Thymus (tissue), 11 donors: ENCODE results near the gene TAC4. TPM values are rescaled to one million over a fixed set of nuclear protein-coding genes. Genes with fewer than 3 reads are reported as not detected.

Experiments
- DNase-seq, 9 donors: peaks; one replicate each; pipeline ENCODE4 v3.0.0-alpha.2; 2013; ENCODE audit warnings: low spot score in 9 of 9, low read depth in 6 of 9, missing footprints in 1 of 9
- H3K27ac ChIP-seq, 2 donors: one replicate each; pipeline ENCODE4 v1.5.1; 2013; ENCODE audit warnings: control low read depth in 1 of 2, low read depth in 1 of 2, low read length in 1 of 2, mild to moderate bottlenecking in 1 of 2, moderate library complexity in 1 of 2
- H3K27me3 ChIP-seq, 2 donors: one replicate each; pipeline ENCODE4 v1.5.1; 2013; ENCODE audit warnings: low read length in 1 of 2; ENCODE audit not compliant: control insufficient read depth in 2 of 2, insufficient read depth in 1 of 2
- H3K36me3 ChIP-seq, 2 donors: one replicate each; pipeline ENCODE4 v1.5.1; 2013; ENCODE audit warnings: low read length in 1 of 2, mild to moderate bottlenecking in 1 of 2, moderate library complexity in 1 of 2; ENCODE audit not compliant: control insufficient read depth in 2 of 2, insufficient read depth in 2 of 2
- H3K4me1 ChIP-seq, 2 donors: one replicate each; pipeline ENCODE4 v1.5.1; 2013; ENCODE audit warnings: low read length in 2 of 2; ENCODE audit not compliant: control insufficient read depth in 2 of 2, insufficient read depth in 2 of 2
- H3K4me3 ChIP-seq, 2 donors: one replicate each; pipeline ENCODE4 v1.5.1; 2013; ENCODE audit warnings: low read length in 2 of 2, control low read depth in 1 of 2, mild to moderate bottlenecking in 1 of 2
- H3K9me3 ChIP-seq, 2 donors: one replicate each; pipeline ENCODE4 v1.5.1; 2013; ENCODE audit warnings: low read length in 1 of 2, mild to moderate bottlenecking in 1 of 2; ENCODE audit not compliant: control insufficient read depth in 2 of 2, insufficient read depth in 1 of 2
- WGBS: extraction: QIAGEN DNeasy Blood & Tissue Kit; methylation state at CpG from one replicate; pipeline ENCODE4 v1.1.7; 2013; 5-methylcytosine and 5-hydroxymethylcytosine counted together
- polyA plus RNA-seq: library from polyadenylated mRNA; stranded (reverse); fragments of 200-250 nt; gene quantifications from one replicate; pipeline ENCODE4 v1.2.3, GENCODE V29; 2013
- total RNA-seq: library from RNA; stranded (reverse); fragments of 120-200 nt; gene quantifications from one replicate; pipeline ENCODE4 v1.2.4, GENCODE V29; 2013
- donor health status: healthy.

TAC4 gene
- total and polyA plus RNA-seq, 2 donors = 0.14 to 0.32 TPM

GRCh38 chr17:49866019-49866380 is 18.1 kb upstream of the TAC4 start:
- 70% methylated on average over 1 of the region's 1 CpG for WGBS

DNA sequence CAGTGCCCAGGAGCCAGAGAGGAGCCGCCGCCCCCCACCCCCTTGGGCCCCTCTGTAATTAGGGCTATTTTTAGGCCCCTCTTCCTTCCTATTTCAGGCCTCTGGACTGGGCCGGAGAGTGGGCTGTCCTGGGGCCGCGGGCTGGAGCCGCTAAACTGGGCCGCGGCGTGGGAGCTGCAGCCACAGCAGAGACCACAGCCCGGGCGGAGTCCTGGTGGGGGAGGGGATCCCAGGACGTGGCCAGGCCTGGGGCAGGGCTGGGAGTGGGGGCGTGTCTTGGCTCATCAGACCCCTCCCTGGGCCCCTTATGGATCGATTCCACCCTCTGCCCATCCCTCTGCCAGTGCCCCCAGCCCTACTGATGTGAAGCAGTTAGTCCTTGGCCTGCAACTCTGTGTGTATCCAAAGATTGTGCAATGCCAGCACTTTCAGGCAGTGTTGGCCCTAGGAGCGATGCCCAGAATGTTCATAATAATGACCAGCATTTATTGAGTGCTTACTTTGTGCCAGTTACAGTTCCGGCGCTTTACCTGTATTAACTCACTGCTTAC is 15.0 kb upstream of the TAC4 start:
- no peaks in the 10 kb centered on the region for H3K9me3 ChIP-seq
- WGBS = 44% methylated on average over 17 of the region's 17 CpGs
- no peak overlapping the region for H3K4me3 ChIP-seq
- no peaks in the 10 kb centered on the region for H3K4me1 ChIP-seq
- no peak overlapping the region for H3K27ac ChIP-seq
- H3K27me3 ChIP-seq = peaks cover 11 to 63% of the 10 kb centered on the region in 2 donors
- no peaks in the 10 kb centered on the region for H3K36me3 ChIP-seq
- no peak for DNase-seq

More at GRCh38 chr17:49866019-49866380, 18.1 kb upstream of the TAC4 start:
- peaks cover 8 to 54% of the 10 kb centered on the region in 2 donors for H3K27me3 ChIP-seq
- no peaks in the 10 kb centered on the region for H3K9me3 ChIP-seq
- no peaks in the 10 kb centered on the region for H3K4me1 ChIP-seq
- no peak overlapping the region for H3K4me3 ChIP-seq
- no peak overlapping the region for H3K27ac ChIP-seq
- no peaks in the 10 kb centered on the region for H3K36me3 ChIP-seq
- no peak for DNase-seq

DNA sequence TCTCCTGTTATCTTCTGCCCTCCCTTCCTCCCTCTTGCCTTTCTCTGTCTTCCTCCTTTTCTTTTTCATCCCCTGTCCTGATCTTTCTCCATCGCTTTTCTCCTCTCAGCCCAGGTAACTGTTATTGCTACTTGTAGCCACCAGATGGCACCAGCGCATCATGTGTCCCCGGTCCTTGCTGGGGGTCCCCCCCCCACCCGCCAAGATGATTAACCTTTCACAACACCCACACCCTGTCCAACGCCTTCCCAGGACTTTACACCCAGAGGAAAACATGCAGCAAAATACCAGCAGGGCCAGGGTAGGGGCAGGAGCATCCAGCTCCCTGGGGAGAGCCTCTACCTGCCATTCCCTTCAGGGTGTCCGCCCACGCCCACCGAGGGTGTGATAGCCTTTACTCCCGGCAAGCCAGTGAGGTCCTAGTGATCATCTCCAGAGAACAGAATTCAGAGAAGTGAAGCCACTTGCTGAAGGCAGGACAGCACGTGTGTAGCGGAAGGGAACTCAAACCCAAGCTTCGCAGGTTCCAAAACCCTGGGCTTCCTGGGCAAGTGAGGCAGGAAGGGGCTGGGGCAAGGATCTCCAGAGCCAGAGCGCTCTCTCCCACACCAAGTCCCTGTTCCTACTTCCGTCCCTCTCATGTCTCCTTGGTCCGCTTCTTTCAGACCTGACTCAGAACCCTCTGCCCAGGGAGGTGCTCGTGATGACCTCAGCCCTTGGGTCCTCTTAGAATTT is 13.4 kb upstream of the TAC4 start:
- H3K36me3 ChIP-seq = no peaks in the 10 kb centered on the region
- DNase-seq = peak in 5 of 9 donors; percentile 13 to 58 (median 31)
- no peaks in the 10 kb centered on the region for H3K9me3 ChIP-seq
- H3K4me3 ChIP-seq = no peak overlapping the region
- WGBS = 46% methylated on average over 16 of the region's 16 CpGs
- no peaks in the 10 kb centered on the region for H3K4me1 ChIP-seq
- H3K27ac ChIP-seq = no peak overlapping the region
- peaks cover 11 to 61% of the 10 kb centered on the region in 2 donors for H3K27me3 ChIP-seq

- DNase-seq = no peak
- no peaks in the 10 kb centered on the region for H3K9me3 ChIP-seq
- H3K27me3 ChIP-seq = peaks cover 8 to 65% of the 10 kb centered on the region in 2 donors
- H3K36me3 ChIP-seq = no peaks in the 10 kb centered on the region
- no peak overlapping the region for H3K4me3 ChIP-seq
- no peak overlapping the region for H3K27ac ChIP-seq
- WGBS = 90% methylated on average over 20 of the region's 20 CpGs
- H3K4me1 ChIP-seq = no peaks in the 10 kb centered on the region
Measured at GRCh38 chr17:49859991-49860953, 12.4 kb upstream of the TAC4 start.

- H3K9me3 ChIP-seq = no peaks in the 10 kb centered on the region
- no peak for DNase-seq
- no peak overlapping the region for H3K4me3 ChIP-seq
- 30% methylated on average over 6 of the region's 6 CpGs for WGBS
- H3K27ac ChIP-seq = no peak overlapping the region
- H3K27me3 ChIP-seq = peaks cover 8 to 70% of the 10 kb centered on the region in 2 donors
- no peaks in the 10 kb centered on the region for H3K4me1 ChIP-seq
- no peaks in the 10 kb centered on the region for H3K36me3 ChIP-seq
Measured at GRCh38 chr17:49858796-49859195, 10.9 kb upstream of the TAC4 start.

GRCh38 chr17:49854126-49854525 is 6.3 kb upstream of the TAC4 start:
- H3K4me1 ChIP-seq = peaks cover 3 to 19% of the 10 kb centered on the region in 2 donors
- WGBS = 93% methylated on average over 5 of the region's 5 CpGs
- H3K36me3 ChIP-seq = no peaks in the 10 kb centered on the region
- DNase-seq = no peak
- no peak overlapping the region for H3K27ac ChIP-seq
- H3K27me3 ChIP-seq = peaks cover 26 to 77% of the 10 kb centered on the region in 2 donors
- no peaks in the 10 kb centered on the region for H3K9me3 ChIP-seq
- no peak overlapping the region for H3K4me3 ChIP-seq

GRCh38 chr17:49853470-49854015 is 5.7 kb upstream of the TAC4 start:
- peaks cover 26 to 72% of the 10 kb centered on the region in 2 donors for H3K27me3 ChIP-seq
- WGBS = 92% methylated on average over 10 of the region's 10 CpGs
- H3K9me3 ChIP-seq = no peaks in the 10 kb centered on the region
- H3K4me1 ChIP-seq = peaks cover 3 to 19% of the 10 kb centered on the region in 2 donors
- DNase-seq = no peak
- H3K27ac ChIP-seq = no peak overlapping the region
- no peaks in the 10 kb centered on the region for H3K36me3 ChIP-seq
- no peak overlapping the region for H3K4me3 ChIP-seq

DNA sequence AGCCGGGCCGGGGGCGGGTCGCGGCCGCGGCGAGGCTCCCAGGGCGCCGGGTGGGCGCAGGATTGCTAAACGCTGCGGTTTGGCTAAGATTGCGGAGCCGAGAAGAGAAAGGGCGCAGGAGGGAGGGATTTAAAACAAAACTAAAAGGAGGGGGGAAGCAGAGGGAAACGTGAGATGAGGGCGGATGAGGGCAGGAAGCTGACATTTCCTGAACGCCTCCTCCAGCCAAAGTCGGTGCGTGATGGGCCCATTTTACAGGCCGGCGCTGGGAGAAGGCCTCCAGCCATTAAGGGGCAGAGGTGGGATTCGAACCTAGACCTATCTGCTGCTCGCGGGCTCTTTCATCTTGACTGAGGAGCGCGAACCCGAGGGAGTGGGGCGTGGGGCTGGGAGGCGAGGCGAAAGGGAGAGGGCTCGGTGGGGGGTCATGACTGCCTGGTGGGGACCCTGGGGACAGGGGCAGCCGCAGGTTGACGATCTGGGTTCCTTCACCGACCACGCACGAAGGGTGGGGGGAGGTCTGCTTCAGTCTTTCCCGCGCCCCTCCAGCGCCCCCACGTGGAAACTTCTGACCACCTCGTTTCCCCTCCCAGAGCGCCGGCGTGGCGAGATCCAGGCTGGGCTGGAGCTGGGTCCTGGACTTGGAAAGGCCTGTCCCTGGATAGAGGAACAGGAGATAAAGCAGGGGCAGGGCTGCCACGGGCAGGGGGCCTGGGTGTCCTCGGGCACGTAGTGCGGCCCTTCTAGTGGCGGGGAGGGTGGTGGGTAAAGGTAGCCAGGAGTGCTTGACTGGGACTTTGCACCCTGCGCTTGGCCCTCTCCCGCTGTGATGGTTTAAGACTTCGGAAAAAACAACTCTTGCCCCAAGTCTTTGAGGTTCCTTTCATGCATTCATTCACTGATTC is 3.8 kb upstream of the TAC4 start:
- Histone ChIP-seq H3K4me3 (peak overlapping the region; percentile 33 to 55), H3K4me1 (peaks cover 3 to 19% of the 10 kb centered on the region in 2 donors), H3K9me3 (no peaks in the 10 kb centered on the region), H3K27me3 (peaks cover 24 to 71% of the 10 kb centered on the region in 2 donors), H3K36me3 (peaks cover 0 to 7% of the 10 kb centered on the region in 2 donors), H3K27ac (no peak overlapping the region)
- DNase-seq = peak in 7 of 9 donors; percentile 6 to 62 (median 28)
- WGBS = 9% methylated on average over 55 of the region's 55 CpGs
